ENCODE measurements around the gene VMP1.

DNA sequence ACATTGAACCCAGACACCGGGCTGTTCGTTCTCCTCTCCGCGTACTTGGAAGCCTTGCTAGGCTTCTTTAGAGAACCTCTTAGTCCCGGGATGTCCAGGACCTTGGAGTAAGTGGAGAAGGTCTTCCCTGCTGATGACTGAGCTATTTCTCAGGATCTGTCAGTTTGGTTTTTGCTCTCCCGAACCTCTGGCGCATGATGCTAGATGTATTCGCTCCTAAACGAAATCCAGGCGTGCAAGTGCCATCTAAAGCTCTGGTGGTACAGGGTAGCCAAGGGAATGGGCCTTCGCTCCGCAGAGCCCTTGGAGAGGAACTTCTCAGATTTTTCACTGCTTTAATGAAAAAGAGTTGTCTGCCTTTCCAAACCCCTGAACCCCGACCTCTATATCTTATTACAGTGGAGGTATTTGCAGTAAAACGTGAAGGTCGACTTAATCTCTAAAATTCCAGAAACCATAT is 547 bp downstream of the VMP1 start:
- TF ChIP-seq EP300 (IDR thresholded peaks at IDR 0.05; ENCODE audit: borderline replicate concordance): no peak
- no peak for TF ChIP-seq YY1 (IDR thresholded peaks at IDR 0.05; ENCODE audit: low read depth)
